Stimulated activated effector memory CD8-positive, alpha-beta T cell treated with anti-CD3 and anti-CD28 coated beads, Interleukin-12 subunit alpha, Interleukin-12 subunit beta, amount 100 ng/mL, for 72 hours (primary cell): Measurements from ENCODE around the gene RNF144A.

Experiments used
- ATAC-seq: fragments of 150-1000 bp; cut with Tn5 transposase; 2 replicates; pipeline ENCODE4 v1.10.0; 2021
- DNase-seq, 2 donors: peaks; one replicate each; pipeline ENCODE4 v3.0.0; 2021 to 2022; ENCODE audit warnings: low spot score in 2 of 2
- H3K27ac Mint-ChIP-seq: one replicate; pipeline ENCODE4 v1.8.0; 2022; ENCODE audit warnings: mild to moderate bottlenecking, mixed read lengths
- H3K36me3 Mint-ChIP-seq: one replicate; pipeline ENCODE4 v1.8.0; 2022; ENCODE audit warnings: mild to moderate bottlenecking, mixed read lengths
- H3K4me1 Mint-ChIP-seq: one replicate; pipeline ENCODE4 v1.8.0; 2022; ENCODE audit warnings: mixed read lengths
- H3K4me3 Mint-ChIP-seq: one replicate; pipeline ENCODE4 v1.8.0; 2022; ENCODE audit warnings: mild to moderate bottlenecking, mixed read lengths
- H3K9me3 Mint-ChIP-seq: one replicate; pipeline ENCODE4 v1.8.0; 2022; ENCODE audit warnings: mixed read lengths

Gene RNF144A

DNA sequence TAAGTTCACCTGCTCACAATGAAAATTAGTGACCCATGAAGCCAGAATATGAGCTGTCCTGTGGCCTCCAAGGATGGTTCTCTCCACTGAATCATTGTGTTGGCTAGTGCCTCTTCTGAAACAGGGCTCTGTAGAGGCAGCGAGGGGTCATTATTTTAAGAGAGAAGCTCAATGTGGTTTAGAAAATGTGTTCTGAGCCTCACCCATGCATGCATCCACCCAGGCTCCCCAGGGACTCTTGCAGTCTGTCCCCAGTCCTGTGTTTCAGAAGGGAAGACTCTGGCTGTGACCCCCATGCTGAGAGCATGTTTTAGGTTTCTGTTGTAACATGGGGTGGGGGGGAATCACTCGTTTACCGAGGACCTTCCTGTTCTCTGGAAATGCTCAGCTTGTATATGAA is 135.2 kb downstream of the RNF144A start:
- H3K9me3 Mint-ChIP-seq = no peaks in the 10 kb centered on the region
- peaks cover under 1% of the 10 kb centered on the region for H3K36me3 Mint-ChIP-seq
- no peak overlapping the region for H3K27ac Mint-ChIP-seq
- ATAC-seq (no peak), DNase-seq (no peak)
- no peaks in the 10 kb centered on the region for H3K4me1 Mint-ChIP-seq
- no peak overlapping the region for H3K4me3 Mint-ChIP-seq

DNA sequence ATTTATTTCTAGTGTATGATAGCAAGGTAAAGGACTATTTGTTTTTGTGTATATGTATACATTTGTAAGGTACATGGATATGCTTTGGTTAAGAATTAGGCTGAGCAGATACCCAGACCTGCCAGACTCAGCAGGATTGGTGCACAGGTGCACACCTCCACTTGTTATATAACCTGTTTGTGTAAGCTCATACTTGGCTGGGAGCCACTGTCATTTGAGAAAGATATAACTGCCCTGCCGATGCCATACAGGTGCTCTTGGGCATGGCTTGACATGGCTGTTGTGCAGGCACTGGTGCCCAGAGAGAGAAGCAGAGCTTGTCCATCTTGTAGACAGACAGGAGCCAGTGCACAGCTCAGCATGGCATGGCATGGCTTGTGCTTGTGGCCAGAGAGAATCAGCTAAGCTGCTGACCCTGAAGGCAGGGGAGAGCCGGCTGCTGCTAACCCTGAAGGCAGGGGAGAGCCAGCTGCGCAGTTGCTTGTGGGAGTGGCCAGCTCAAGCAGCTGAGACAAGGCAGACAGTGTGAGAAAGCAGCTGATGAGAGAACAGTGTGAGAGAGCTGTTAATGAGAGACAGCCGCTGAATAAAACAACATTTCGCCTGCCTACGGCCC is 136.5 kb downstream of the RNF144A start:
- H3K4me3 Mint-ChIP-seq = no peak overlapping the region
- H3K27ac Mint-ChIP-seq = no peak overlapping the region
- no peaks in the 10 kb centered on the region for H3K9me3 Mint-ChIP-seq
- DNase-seq = no peak
- H3K36me3 Mint-ChIP-seq = no peaks in the 10 kb centered on the region
- H3K4me1 Mint-ChIP-seq = peaks cover 3% of the 10 kb centered on the region
- no peak for ATAC-seq

DNA sequence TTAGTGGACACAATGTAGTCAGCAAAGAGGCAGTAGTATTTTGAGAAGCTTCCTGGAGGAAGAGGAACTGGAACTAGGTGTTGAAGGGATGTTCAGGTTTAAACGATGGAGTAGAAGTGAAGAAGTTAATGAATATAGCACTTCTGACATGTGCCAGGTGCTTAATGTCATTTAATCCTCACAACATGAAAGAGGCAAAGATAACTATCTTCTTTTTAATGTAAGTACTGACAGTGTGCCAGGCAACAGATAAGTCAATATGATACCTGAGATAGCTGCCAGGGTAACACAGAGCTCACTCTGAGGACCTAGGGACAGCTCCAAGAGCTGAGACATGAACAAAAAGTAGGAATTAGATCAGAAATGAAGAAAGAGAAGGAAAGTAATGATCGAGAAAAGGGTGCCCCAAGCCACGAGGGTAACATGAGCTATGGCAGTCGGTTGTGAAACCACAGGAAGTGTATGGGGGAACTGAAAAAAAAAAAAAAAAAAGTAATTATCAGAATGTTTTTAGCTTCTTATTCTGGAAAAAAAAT is 140.7 kb downstream of the RNF144A start:
- H3K4me3 Mint-ChIP-seq = peak overlapping the region; percentile 27

DNA sequence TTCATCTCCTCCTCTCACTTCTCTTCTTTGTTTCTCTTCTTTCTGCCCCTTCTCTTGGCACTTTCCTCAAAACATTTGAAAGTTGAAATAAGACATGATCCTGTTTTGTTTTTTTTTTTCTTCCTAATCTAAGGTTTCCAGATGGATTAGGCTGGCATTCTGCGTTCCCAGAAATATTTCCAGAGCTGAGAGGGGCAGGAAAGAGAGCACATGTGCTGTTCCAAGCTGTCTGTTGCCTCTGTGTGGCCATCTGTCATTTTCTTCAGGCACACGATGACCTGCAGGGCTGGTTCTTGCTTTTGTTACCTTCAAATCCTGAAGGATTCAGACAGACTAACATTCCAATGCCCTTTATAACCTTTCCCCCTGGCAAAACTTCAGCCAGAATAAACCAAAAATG is 142.9 kb downstream of the RNF144A start:
- Mint-ChIP-seq H3K4me1 (peaks cover 17% of the 10 kb centered on the region), H3K4me3 (no peak overlapping the region), H3K27ac (no peak overlapping the region), H3K36me3 (no peaks in the 10 kb centered on the region), H3K9me3 (peaks cover 7% of the 10 kb centered on the region)
- DNase-seq = no peak
- ATAC-seq = no peak

More for the DNA sequence above, 140.7 kb downstream of the RNF144A start:
- Mint-ChIP-seq H3K4me1 (peaks cover 17% of the 10 kb centered on the region), H3K27ac (peak overlapping the region; percentile 66), H3K36me3 (no peaks in the 10 kb centered on the region), H3K9me3 (peaks cover 1% of the 10 kb centered on the region)
- peak; percentile 50 for ATAC-seq
- no peak for DNase-seq

DNA sequence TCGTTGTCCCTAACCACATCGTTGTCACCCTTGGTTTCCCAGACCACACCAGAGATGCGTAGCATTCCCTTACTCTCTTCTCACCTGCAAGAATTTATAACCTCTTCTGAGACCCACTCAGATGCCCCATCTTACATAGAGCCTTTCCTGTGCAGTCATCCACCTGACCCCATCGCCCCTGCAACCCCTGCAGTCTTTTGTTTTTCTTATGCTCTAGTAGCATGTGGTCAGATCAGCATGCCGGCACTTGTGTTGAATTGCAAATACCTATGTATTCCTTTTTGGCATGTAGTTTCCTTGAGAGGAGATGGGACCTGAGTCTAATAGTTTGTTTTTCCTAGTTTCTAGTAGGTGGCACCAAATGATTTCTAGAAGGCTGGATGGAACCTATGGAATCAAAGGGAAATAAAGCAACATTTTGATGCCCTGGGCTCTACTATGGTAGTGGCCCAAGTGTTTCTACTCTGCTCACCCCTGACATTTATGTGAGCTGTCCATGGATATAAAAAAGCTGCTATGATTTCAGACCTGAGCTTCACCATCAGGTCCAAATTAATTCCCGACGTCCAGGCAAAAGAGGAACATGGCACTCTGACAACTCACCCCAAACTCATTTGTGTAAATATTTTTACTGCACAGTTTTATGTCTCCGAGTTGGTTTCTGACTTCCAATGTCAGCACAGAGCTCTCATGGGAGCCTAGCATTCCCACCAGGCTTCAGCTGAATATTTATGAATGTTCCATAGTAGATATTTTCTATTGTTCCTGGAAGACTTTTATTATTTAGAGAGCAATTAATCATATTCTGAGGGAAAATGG is 143.6 kb downstream of the RNF144A start:
- DNase-seq (no peak), ATAC-seq (no peak)
- Mint-ChIP-seq H3K27ac (no peak overlapping the region), H3K9me3 (peaks cover 7% of the 10 kb centered on the region), H3K4me1 (peaks cover 17% of the 10 kb centered on the region), H3K4me3 (no peak overlapping the region), H3K36me3 (no peaks in the 10 kb centered on the region)

DNA sequence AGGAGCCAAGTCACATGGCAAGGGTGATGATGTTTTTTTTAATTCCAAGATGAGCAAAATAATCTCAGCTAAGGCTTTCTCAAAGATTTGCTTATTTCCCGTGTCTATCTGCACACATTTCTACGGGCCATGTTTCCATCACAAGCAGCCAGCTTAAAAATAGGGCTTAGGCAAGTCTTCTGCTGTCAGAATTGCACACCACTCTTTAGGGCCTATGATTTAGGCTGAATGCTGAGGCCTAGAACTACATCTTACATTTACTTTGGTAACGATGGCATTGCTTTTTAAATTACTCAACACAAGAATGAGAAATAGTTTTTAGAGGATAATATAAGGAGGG is 144.2 kb downstream of the RNF144A start:
- H3K4me1 Mint-ChIP-seq = peaks cover 17% of the 10 kb centered on the region
- no peak overlapping the region for H3K4me3 Mint-ChIP-seq
- no peak overlapping the region for H3K27ac Mint-ChIP-seq
- H3K36me3 Mint-ChIP-seq = no peaks in the 10 kb centered on the region
- DNase-seq = no peak
- ATAC-seq = no peak
- H3K9me3 Mint-ChIP-seq = peaks cover 7% of the 10 kb centered on the region

DNA sequence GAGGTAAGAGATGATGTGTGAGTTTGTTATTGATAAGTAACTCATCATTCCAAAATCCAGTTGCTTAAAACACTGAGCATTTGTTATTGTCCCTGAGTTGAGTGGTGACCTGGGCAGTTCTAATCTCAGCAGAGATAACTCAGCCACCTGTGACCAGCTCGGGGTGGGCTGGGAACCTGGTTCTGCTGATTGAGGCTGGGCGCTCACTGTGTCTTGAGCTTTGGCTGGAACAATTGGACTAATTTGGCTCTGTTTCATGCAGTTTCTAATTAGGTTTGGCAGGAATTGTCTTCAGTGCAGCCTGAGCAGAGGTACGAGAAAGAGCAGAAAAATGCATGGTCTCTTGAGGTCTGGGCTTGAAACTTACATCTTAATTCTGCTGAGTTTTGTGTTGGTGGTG is 144.7 kb downstream of the RNF144A start:
- ATAC-seq = no peak
- no peak for DNase-seq
- Mint-ChIP-seq H3K4me3 (no peak overlapping the region), H3K27ac (no peak overlapping the region), H3K4me1 (peaks cover 17% of the 10 kb centered on the region), H3K9me3 (peaks cover 7% of the 10 kb centered on the region), H3K36me3 (no peaks in the 10 kb centered on the region)

DNA sequence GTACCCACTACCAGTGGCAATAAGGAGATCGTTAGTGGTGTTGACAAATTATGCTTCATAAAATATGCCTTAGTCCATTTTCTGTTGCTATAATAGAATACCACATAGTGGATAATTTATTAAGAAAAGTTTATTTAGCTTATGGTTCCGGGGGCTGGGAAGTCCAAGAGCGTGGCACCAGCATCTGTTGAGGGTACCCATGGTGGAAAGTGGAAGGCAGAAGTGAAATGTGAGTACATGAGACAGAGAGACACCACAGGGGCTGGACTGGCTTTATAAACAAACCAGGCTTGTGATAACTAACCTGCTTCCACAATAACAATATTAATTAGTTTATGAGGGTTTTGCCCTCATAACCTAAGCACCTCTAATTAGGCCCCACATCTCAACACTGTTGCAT is 146.6 kb downstream of the RNF144A start:
- no peak overlapping the region for H3K4me3 Mint-ChIP-seq
- H3K9me3 Mint-ChIP-seq = peaks cover 7% of the 10 kb centered on the region
- peaks cover 18% of the 10 kb centered on the region for H3K4me1 Mint-ChIP-seq
- no peaks in the 10 kb centered on the region for H3K36me3 Mint-ChIP-seq
- DNase-seq (no peak), ATAC-seq (no peak)
- H3K27ac Mint-ChIP-seq = no peak overlapping the region

DNA sequence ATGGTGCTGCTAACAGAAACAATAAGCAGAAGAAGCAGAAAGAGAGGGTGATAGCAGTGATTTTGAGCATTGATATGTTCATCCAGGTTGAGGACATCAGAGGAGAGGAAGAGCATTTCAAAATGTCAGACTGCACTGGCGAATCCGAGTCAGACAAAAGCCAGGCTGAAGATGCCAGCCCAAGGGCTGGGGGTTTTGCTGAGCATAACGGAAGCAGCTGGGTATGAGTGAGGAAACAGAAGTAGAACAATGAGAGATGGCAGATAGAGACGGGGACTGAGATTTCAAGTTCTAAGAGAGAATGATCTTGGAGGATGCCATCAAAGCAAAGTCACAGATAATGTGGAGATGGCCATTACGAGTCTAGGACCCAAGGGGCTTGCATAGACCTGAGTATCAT is 151.2 kb downstream of the RNF144A start:
- Mint-ChIP-seq H3K9me3 (peaks cover under 1% of the 10 kb centered on the region), H3K4me1 (peaks cover 4% of the 10 kb centered on the region), H3K27ac (no peak overlapping the region), H3K36me3 (no peaks in the 10 kb centered on the region), H3K4me3 (no peak overlapping the region)
- no peak for ATAC-seq
- DNase-seq = no peak

DNA sequence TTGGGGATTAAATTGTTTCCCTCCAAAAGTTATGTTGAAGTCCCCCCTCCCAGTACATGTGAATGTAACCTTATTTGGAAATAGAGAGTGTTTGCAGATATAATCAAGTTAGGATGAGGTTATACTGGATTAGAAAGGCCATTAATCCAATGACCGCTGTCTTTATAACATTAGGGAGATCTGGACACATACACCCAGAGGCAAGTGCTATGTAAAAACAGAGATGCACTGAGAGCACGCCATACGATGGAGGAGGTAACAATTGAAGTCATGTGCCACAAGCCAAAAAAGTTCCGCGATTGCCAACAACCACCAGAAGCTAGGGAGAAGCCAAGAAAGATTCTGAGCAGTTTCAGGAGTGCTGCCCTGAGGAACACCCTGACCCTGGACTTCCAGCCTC is 153.3 kb downstream of the RNF144A start:
- Mint-ChIP-seq H3K9me3 (no peaks in the 10 kb centered on the region), H3K4me3 (no peak overlapping the region), H3K4me1 (peaks cover 4% of the 10 kb centered on the region), H3K36me3 (peaks cover 6% of the 10 kb centered on the region), H3K27ac (no peak overlapping the region)
- no peak for DNase-seq
- no peak for ATAC-seq

DNA sequence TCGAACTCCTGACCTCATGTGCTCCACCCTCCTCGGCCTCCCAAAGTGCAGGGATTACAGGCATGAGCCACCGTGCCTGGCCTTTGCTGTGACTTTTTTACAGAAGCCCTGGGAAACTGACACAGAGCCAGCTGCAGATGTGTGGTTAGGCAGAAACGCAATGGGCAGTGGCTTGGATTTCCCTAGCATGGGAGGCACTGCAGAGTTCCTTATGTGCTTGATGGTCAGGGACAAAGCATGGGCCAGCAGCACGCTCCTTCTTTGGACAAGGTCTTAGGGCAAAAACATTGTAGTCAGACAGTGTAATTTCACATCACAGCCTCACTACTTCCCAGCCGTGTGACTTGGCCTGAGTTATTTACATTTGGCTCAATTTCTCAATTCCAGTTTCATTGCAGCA is 153.9 kb downstream of the RNF144A start:
- H3K9me3 Mint-ChIP-seq = no peaks in the 10 kb centered on the region
- peaks cover 6% of the 10 kb centered on the region for H3K36me3 Mint-ChIP-seq
- H3K4me1 Mint-ChIP-seq = peaks cover 4% of the 10 kb centered on the region
- no peak for ATAC-seq
- no peak overlapping the region for H3K4me3 Mint-ChIP-seq
- no peak for DNase-seq
- no peak overlapping the region for H3K27ac Mint-ChIP-seq

DNA sequence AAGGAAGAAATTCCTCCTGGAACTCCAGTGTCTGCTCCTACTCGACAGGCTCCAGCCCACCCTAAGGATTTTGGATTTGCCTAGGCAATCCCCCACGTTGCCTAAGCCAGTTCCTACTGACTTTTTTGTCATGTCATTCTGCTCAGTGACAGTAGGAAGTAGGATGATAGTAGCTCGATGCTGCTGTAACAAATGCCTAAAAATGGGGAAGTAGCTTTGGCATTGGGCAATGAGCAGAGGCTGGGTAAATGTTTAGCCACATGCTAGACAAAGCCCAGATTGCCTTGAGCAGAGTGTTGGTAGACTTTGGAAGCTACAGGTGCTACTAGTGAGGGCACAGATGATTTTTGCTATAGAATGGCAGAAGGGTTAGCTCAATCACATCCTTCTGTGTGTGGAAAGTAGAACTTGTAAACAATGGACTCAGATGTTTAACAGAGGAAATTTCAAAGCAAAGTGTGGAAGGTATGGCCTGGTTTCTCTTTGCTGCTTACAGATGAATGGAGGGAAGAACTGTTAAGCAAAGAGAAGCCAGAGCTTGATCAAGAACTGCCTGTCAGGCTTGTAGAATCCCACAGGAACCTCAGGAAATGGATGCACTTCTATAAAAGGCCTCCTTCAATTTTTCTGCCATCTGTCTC is 154.8 kb downstream of the RNF144A start:
- DNase-seq = no peak
- no peak for ATAC-seq
- Mint-ChIP-seq H3K36me3 (peaks cover 6% of the 10 kb centered on the region), H3K27ac (no peak overlapping the region), H3K9me3 (no peaks in the 10 kb centered on the region), H3K4me3 (no peak overlapping the region), H3K4me1 (peaks cover 4% of the 10 kb centered on the region)

DNA sequence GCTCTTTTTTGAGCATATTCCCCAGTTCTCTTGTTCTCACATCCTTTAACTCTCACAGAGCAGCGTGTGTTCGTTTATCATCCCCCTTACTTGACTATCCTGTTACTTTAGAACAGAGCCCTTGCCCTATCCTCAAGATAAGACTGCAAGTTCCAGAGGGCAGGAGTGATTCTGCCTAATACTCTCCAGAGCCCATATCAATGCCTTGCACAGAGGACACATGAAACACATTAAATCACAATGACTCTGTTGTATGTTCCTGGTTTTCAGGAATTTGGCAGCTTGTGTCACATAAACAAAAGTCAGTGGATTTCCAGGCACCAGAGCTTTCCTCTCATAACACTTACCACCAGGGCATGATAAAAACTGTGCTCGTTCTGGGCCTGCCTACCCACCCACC is 156.7 kb downstream of the RNF144A start:
- ATAC-seq (no peak), DNase-seq (no peak)
- Mint-ChIP-seq H3K36me3 (peaks cover 6% of the 10 kb centered on the region), H3K27ac (no peak overlapping the region), H3K9me3 (no peaks in the 10 kb centered on the region), H3K4me3 (no peak overlapping the region), H3K4me1 (no peaks in the 10 kb centered on the region)

DNA sequence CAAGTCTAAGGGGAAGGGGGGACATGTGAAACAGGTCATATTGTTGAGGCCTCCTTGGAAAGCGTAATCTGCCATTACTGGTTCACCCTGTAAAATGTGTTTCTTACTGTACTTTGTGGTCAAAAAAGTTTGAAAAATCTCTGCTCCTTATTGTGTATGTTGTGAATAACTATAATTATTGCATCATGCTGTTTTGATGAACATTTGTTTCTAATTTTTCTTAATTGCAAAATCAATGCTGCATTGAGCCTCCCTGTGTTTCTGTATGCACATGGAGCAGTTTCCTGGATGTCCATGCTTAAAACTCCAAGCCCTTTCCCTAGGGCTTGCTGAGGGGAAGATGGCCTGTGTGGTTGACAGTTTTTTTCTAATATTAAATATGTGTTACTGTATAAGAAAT is 158.6 kb downstream of the RNF144A start:
- H3K36me3 Mint-ChIP-seq = peaks cover 6% of the 10 kb centered on the region
- ATAC-seq (no peak), DNase-seq (no peak)
- no peaks in the 10 kb centered on the region for H3K9me3 Mint-ChIP-seq
- H3K4me3 Mint-ChIP-seq = no peak overlapping the region
- H3K4me1 Mint-ChIP-seq = no peaks in the 10 kb centered on the region
- H3K27ac Mint-ChIP-seq = no peak overlapping the region

DNA sequence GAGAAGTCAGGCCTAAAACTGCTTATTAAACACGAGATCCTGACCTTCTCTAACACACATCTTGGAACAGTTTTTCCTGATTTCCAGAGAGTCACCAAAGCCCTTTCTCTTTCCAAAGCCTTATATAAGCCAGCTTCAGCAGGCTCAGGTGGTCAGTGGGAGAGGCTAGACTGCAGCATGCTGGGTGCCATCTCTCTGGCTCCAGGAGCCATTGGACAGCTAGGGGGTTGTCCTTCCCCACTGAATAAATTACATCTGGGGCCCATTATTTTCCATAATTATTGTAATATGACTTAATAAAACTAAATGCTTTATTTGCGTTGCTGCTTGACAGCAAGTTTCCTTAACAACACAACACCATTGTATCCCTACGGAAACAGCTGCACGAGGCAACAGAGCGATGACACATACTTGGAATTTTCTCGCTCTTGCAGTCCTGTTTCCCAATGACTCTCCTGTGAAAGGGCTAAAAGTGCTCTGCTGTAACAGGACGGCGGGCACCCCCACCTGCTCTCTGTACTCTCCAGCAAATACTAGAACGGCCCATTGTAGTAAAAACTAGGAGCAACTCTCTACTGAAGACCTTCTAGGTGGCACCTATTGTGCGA is 160.6 kb downstream of the RNF144A start:
- Mint-ChIP-seq H3K9me3 (no peaks in the 10 kb centered on the region), H3K36me3 (peaks cover 6% of the 10 kb centered on the region), H3K4me3 (no peak overlapping the region), H3K4me1 (no peaks in the 10 kb centered on the region), H3K27ac (no peak overlapping the region)
- DNase-seq (no peak), ATAC-seq (no peak)
